Activated B cell treated with CpG ODN at 0.5 μM for 24 hours (primary cell): ENCODE results near the gene EVI2A. TPM values are rescaled to one million over a fixed set of nuclear protein-coding genes. Genes with fewer than 3 reads are reported as not detected.

Source experiments
- ATAC-seq: fragments of 200-7000 bp; cut with Tn5 transposase; one replicate; pipeline ENCODE4 v1.10.0; 2021; ENCODE audit warnings: low read depth, mild to moderate bottlenecking, moderate library complexity
- CTCF ChIA-PET: fragments of 350-600 bp; sonication (Branson Sonifier 250); formaldehyde crosslinking; loops from one replicate; lab custom pipeline; 2021; ENCODE audit warnings: antibody characterized with exemption; lab: Charles Lee
- POLR2A ChIA-PET: fragments of 350-600 bp; sonication (Branson Sonifier 250); formaldehyde crosslinking; loops from one replicate; lab custom pipeline; 2021; ENCODE audit warnings: antibody characterized with exemption; lab: Charles Lee
- DNase-seq: peaks from one replicate; pipeline ENCODE4 v3.0.0; 2022
- H3K27ac Mint-ChIP-seq: one replicate; pipeline ENCODE4 v1.8.0; 2020; ENCODE audit warnings: mixed read lengths
- H3K27me3 Mint-ChIP-seq: one replicate; pipeline ENCODE4 v1.8.0; 2021; ENCODE audit warnings: mixed read lengths
- H3K36me3 Mint-ChIP-seq: one replicate; pipeline ENCODE4 v1.8.0; 2021; ENCODE audit warnings: low read depth, mixed read lengths
- H3K4me1 Mint-ChIP-seq: one replicate; pipeline ENCODE4 v1.8.0; 2021; ENCODE audit warnings: mixed read lengths
- H3K4me3 Mint-ChIP-seq: one replicate; pipeline ENCODE4 v1.8.0; 2020; ENCODE audit warnings: mild to moderate bottlenecking, mixed read lengths
- H3K9me3 Mint-ChIP-seq: one replicate; pipeline ENCODE4 v1.8.0; 2020; ENCODE audit warnings: mixed read lengths
- CTCF ChIP-seq: fragments of 200-600 bp; IDR thresholded peaks from one replicate; pipeline ENCODE4 v1.8.0; 2022; ENCODE audit warnings: antibody characterized with exemption, mild to moderate bottlenecking
- intact Hi-C: fragments of 100-400 bp; cut with micrococcal nuclease; formaldehyde crosslinking; loops from one replicate; pipeline ENCODE4 v1.15.1; 2024
- total RNA-seq: library from RNA; stranded (reverse); gene quantifications from 2 replicates; pipeline ENCODE4 v1.2.3, GENCODE V29; 2022

The EVI2A gene
- total RNA-seq, result 46.6 and 52.5 TPM in 2 replicates

GRCh38 chr17:31321481-31321880, at the start of gene EVI2A:
EVI2A (minus strand) TSS chr17:31321622; CDS start chr17:31319013, 2,609 bp downstream.
- intact Hi-C loops, result loop anchor here (1.0 to 10.0 kb wide), 2 partner anchors 52 to 57 kb away; no protein-coding TSS in a partner anchor
- H3K27me3 Mint-ChIP-seq, result no peaks in the 10 kb centered on the region
- peaks cover 25% of the 10 kb centered on the region for H3K36me3 Mint-ChIP-seq
- peak within 1 kb of the TSS; percentile 96 for H3K27ac Mint-ChIP-seq
- CTCF ChIA-PET, result interaction anchor here (1.0 kb wide), 1 partner anchor 51 kb away, joined by 3 read pairs; no protein-coding TSS in a partner anchor
- peak; percentile 69 for ATAC-seq
- H3K4me1 Mint-ChIP-seq, result peaks cover 41% of the 10 kb centered on the region
- POLR2A ChIA-PET, result interaction anchor here (0.7 to 7.5 kb wide), 6 partner anchors 14 to 580 kb away, joined by 3 to 247 read pairs (median 4); partner anchors contain the start of gene UTP6
- no peak for TF ChIP-seq CTCF
- no peaks in the 10 kb centered on the region for H3K9me3 Mint-ChIP-seq
- no peak for DNase-seq
- H3K4me3 Mint-ChIP-seq, result peak within 1 kb of the TSS; percentile 84

GRCh38 chr17:31369266-31369665, 47.8 kb upstream of the EVI2A start:
- Mint-ChIP-seq H3K36me3 (peaks cover 7% of the 10 kb centered on the region), H3K9me3 (no peaks in the 10 kb centered on the region), H3K27ac (no peak overlapping the region), H3K27me3 (no peaks in the 10 kb centered on the region), H3K4me3 (no peak overlapping the region), H3K4me1 (peaks cover 32% of the 10 kb centered on the region)
- CTCF ChIA-PET, result interaction anchor here (0.8 kb wide), 1 partner anchor 20 kb away, joined by 3 read pairs; no protein-coding TSS in a partner anchor
- intact Hi-C loops, result no loop called here
- ATAC-seq (no peak), DNase-seq (no peak)
- no peak for TF ChIP-seq CTCF
- POLR2A ChIA-PET, result interaction anchor here (1.6 kb wide), 1 partner anchor 50 kb away, joined by 4 read pairs; no protein-coding TSS in a partner anchor

GRCh38 chr17:31366088-31366487, 44.7 kb upstream of the EVI2A start:
- H3K36me3 Mint-ChIP-seq, result peaks cover 16% of the 10 kb centered on the region
- no peak for TF ChIP-seq CTCF
- no peak for DNase-seq
- H3K9me3 Mint-ChIP-seq, result no peaks in the 10 kb centered on the region
- intact Hi-C loops, result no loop called here
- no peak overlapping the region for H3K4me3 Mint-ChIP-seq
- ATAC-seq, result no peak
- POLR2A ChIA-PET, result interaction anchor here (0.6 to 1.4 kb wide), 2 partner anchors 44 to 85 kb away, joined by 5 to 7 read pairs; partner anchors contain the start of gene EVI2A
- no peak overlapping the region for H3K27ac Mint-ChIP-seq
- peaks cover 15% of the 10 kb centered on the region for H3K4me1 Mint-ChIP-seq
- no peaks in the 10 kb centered on the region for H3K27me3 Mint-ChIP-seq
- CTCF ChIA-PET, result no interaction called here

GRCh38 chr17:31364012-31364411, 42.6 kb upstream of the EVI2A start:
- no peak for DNase-seq
- no peak for ATAC-seq
- no peak for TF ChIP-seq CTCF
- H3K4me3 Mint-ChIP-seq, result no peak overlapping the region
- no peaks in the 10 kb centered on the region for H3K27me3 Mint-ChIP-seq
- ChIA-PET CTCF (no interaction called here), POLR2A (no interaction called here)
- intact Hi-C loops, result no loop called here
- H3K36me3 Mint-ChIP-seq, result peaks cover 32% of the 10 kb centered on the region
- no peaks in the 10 kb centered on the region for H3K9me3 Mint-ChIP-seq
- no peaks in the 10 kb centered on the region for H3K4me1 Mint-ChIP-seq
- no peak overlapping the region for H3K27ac Mint-ChIP-seq

GRCh38 chr17:31357839-31358394, 36.5 kb upstream of the EVI2A start:
- ChIA-PET CTCF (no interaction called here), POLR2A (no interaction called here)
- H3K27ac Mint-ChIP-seq, result no peak overlapping the region
- ATAC-seq (no peak), DNase-seq (no peak)
- H3K9me3 Mint-ChIP-seq, result no peaks in the 10 kb centered on the region
- intact Hi-C loops, result no loop called here
- peaks cover 66% of the 10 kb centered on the region for H3K36me3 Mint-ChIP-seq
- no peaks in the 10 kb centered on the region for H3K4me1 Mint-ChIP-seq
- TF ChIP-seq CTCF, result no peak
- no peaks in the 10 kb centered on the region for H3K27me3 Mint-ChIP-seq
- no peak overlapping the region for H3K4me3 Mint-ChIP-seq
